Activated CD4-positive, alpha-beta T cell treated with anti-CD3 and anti-CD28 coated beads, Interleukin-2, amount 50 U/mL, for 48 hours (primary cell): Measurements from ENCODE around the gene FJX1.

Source experiments
- DNase-seq, 2 experiments: peaks; one replicate each; pipeline ENCODE4 v3.0.0-alpha.2; 2020

The FJX1 gene

GRCh38 chr11:35608502-35608901 is 9.8 kb upstream of the FJX1 start:
- DNase-seq, result no peak

DNA sequence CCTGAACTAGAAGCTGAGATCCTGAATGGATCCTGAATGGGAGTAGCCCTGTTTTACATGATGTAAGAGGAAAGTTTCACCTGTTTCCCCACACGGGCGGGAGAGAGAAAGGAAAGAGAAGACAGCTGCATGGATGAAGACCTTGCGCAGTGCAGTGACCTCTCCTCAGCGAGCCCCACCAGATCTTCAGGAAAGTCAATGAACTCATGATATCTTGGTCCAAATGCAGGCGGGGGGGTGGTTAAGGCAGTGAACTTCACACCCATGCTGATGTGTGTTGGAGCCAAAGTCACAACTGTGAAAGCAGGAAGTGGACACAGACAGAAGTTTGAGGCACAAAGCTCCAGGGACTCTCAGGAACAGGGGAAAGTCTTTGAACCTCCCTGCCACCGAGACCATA is 8.6 kb upstream of the FJX1 start:
- DNase-seq, result no peak

GRCh38 chr11:35610631-35611030 is 7.6 kb upstream of the FJX1 start:
- no peak for DNase-seq

DNA sequence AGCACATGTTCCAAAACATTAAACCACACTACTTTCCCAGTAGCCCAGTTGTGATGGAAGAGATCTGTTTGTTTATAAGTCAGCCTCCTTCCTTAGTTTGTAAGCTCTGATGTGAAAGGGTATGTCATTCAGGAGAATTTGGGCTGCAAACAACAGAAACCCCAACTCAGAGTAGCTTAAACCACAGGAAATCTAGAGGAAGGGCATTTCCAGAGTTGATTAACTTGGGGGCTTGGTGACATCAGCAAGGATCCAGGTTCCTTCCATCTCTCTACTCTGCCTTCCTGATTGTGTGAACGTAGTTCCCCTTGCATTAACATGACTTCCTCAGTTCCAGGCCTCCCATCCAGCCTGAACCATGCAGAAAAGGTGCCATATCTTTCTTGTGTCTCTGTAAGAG is 6.5 kb upstream of the FJX1 start:
- no peak for DNase-seq

- DNase-seq, result no peak
Measured at GRCh38 chr11:35614939-35615569, 3.2 kb upstream of the FJX1 start.

DNA sequence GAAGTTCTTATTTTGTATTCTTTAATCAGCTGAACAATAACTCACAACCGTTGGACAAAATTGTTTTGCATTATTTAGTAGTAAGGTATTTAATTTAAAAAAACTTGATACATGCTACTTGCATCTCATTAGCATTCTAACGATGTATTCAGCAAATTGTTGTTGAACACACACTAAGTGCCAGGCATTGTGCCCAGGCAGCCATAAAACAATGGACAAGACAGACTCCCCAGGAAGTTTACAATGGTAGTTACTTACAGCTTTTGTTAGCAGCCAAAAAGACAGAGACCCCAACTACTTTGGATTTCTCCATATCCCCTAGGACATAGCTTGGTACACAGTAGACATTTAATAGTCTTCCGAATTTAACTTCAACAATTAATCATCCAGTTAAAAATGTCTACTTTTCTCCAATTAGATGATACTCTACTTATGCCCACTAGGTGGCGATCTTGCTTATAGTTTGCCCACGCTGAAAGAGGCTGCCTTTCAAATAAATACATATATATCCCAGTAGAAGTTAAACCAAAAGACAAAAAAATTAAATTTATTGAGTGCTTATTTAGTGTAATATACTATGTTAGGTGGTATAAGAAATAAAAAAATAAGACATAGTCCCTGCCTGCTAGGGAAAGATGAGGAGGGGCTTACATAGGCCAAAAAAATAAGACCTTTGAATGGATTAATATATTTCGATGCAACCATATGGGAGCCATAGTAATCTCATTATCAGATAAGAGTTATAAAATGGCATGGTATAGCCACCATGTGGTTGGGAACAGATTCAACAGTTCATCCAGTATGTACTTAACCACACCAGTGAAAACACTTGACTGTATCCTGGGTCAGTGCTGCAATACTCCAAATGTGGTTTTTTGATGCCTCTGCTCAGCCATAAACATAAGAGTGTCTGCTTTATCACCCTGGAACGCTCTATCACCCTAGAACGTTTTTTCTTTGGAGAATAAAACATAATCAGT is 2.0 kb upstream of the FJX1 start:
- no peak for DNase-seq

DNA sequence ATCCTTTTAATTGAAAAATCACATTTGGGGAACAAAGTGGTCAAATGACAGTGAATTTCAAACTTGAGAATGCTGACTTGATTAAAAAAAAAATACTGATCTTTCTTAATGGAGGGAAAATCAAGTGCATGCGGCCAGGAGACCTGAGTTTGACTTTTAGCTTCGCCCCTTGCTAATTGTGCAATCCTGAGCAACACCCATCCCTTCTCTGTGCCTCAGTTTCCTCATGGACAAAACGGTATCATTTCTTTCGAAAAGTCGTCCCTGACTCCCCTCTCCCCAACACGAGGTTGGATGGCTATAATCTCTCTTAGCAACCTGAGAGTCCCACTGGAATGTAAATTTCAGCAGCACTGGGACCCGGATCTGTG is 959 bp upstream of the FJX1 start:
- no peak for DNase-seq

DNA sequence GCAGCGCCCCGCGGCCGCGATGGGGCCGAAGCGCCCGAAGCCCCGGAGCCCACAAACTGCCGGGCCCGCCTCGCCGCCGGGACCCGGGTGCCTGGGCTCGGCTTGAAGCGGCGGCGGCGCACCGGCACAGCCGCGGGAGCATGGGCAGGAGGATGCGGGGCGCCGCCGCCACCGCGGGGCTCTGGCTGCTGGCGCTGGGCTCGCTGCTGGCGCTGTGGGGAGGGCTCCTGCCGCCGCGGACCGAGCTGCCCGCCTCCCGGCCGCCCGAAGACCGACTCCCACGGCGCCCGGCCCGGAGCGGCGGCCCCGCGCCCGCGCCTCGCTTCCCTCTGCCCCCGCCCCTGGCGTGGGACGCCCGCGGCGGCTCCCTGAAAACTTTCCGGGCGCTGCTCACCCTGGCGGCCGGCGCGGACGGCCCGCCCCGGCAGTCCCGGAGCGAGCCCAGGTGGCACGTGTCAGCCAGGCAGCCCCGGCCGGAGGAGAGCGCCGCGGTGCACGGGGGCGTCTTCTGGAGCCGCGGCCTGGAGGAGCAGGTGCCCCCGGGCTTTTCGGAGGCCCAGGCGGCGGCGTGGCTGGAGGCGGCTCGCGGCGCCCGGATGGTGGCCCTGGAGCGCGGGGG is 346 bp downstream of the FJX1 start:
- DNase-seq, result peak; percentile 24 to 35

DNA sequence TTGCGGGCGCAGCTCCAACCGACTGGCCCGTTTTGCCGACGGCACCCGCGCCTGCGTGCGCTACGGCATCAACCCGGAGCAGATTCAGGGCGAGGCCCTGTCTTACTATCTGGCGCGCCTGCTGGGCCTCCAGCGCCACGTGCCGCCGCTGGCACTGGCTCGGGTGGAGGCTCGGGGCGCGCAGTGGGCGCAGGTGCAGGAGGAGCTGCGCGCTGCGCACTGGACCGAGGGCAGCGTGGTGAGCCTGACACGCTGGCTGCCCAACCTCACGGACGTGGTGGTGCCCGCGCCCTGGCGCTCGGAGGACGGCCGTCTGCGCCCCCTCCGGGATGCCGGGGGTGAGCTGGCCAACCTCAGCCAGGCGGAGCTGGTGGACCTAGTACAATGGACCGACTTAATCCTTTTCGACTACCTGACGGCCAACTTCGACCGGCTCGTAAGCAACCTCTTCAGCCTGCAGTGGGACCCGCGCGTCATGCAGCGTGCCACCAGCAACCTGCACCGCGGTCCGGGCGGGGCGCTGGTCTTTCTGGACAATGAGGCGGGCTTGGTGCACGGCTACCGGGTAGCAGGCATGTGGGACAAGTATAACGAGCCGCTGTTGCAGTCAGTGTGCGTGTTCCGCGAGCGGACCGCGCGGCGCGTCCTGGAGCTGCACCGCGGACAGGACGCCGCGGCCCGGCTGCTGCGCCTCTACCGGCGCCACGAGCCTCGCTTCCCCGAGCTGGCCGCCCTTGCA is 1.0 kb downstream of the FJX1 start:
- DNase-seq, result peak; percentile 19 to 29

DNA sequence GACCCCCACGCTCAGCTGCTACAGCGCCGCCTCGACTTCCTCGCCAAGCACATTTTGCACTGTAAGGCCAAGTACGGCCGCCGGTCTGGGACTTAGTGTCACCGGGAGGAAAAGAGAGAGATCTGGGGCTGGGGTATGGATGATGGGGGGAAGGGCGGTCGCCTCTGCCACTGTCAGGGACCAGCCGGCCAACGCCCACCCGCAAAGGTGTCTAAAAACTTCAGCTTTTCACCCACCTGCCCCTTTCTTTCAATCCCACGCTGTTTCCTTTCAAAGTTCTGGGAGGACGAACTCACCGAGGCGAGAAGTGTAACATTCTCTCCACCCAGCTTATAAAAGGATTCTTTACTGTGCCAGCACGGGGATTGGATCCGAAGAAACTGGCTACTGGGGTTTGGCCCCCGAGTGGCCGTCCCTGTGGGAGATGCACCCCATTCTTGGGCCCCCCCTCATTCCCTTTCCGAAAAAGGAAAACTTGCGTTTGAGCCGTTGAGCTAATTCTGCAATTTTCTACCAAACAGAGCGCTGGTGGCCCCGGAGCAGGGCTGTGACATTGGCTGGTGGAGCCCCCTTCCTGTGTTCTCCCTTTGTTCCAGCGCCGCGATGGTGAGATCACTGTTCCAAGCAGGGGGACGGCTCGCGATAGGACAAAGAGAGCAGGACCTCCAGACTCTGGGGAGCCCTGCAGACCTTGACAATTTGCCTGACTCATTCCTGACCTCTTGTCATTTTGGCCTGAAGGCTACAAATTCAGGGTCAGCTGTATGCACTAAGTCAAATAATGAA is 1.8 kb downstream of the FJX1 start:
- DNase-seq, result peak in 1 of 2 experiments; percentile 6

- DNase-seq, result no peak
Measured at GRCh38 chr11:35620795-35621194, 2.5 kb downstream of the FJX1 start.

- DNase-seq, result no peak
Measured at GRCh38 chr11:35621620-35622019, 3.4 kb downstream of the FJX1 start.

- no peak for DNase-seq
Measured at GRCh38 chr11:35622070-35622469, 3.8 kb downstream of the FJX1 start.

- no peak for DNase-seq
Measured at GRCh38 chr11:35623621-35624168, 5.4 kb downstream of the FJX1 start.

GRCh38 chr11:35624316-35624715 is 6.1 kb downstream of the FJX1 start:
- DNase-seq, result no peak

DNA sequence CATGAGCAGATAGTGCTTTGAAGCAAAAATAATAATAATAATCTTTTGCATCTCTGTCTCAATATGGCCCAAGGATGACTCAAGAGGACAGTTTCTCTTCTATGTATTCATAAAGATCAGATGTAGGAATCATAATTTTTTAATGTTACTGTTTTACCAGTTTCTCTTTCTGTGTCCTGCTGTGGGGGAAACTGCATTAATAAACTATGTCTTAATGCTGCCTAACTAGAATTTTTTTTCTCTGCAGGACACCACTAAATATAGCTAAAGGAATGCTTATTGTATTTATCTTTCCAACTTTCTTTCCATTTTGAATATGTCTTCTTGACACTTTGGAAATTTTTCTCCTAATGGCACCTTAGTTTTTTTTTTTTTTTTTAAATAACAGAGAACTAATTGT is 6.5 kb downstream of the FJX1 start:
- no peak for DNase-seq

DNA sequence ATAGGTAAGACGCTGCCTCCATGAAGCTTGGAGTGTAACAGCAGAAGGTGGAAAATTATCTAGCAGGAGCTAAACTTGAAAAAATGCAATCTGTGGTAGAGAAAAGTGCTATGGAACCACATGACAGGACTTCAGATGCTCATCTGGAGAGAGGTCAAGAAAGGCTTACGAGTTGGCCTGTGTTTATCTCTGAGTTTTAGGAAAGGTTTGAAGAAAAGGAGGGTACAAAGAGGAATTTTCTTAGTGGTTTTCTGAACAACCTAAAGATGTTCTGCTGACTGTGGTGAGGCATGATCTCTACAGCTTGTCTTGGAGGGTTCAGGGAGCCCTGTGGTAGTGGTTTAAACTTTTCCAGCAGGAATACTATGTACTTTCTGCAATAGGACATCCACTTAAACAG is 8.2 kb downstream of the FJX1 start:
- no peak for DNase-seq

DNA sequence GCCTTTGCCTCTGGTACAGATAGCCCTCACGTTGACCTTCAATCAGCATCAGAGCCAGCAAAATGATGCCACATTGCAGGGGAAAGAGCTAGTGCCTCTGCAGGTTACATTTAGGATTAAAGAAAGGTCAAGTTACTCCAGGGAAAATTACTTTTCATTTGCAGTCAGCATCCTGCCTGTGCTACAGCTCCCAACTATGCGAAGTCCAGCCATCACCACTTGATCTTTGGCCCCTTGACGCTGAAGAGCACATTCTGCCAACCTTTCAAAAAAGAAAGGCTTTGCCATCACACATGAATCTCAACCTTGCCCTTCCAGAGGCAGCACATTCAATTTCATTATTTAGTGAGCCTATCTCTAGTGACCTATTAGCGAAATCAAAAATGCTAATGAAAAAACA is 11.3 kb downstream of the FJX1 start:
- DNase-seq, result no peak

DNA sequence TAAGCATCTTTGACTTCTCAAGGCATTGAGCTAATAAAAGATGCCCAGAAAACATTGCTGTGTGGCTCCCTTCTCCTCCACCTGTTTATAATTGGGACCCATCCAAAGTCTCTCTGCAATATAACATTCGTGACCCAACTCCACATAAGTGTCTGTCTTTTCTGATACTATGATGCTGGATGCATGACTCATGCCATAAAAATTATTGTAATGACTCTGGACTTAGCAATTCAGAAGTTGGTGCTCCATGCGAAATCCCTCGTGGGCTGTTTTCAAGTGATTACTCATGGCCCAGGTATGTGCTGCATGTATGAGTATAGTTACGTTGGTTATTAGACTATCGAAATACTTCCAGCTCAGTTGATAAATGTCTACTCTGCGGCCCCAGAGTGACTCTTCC is 11.7 kb downstream of the FJX1 start:
- DNase-seq, result no peak

- no peak for DNase-seq
Measured at GRCh38 chr11:35631891-35632290, 13.6 kb downstream of the FJX1 start.

DNA sequence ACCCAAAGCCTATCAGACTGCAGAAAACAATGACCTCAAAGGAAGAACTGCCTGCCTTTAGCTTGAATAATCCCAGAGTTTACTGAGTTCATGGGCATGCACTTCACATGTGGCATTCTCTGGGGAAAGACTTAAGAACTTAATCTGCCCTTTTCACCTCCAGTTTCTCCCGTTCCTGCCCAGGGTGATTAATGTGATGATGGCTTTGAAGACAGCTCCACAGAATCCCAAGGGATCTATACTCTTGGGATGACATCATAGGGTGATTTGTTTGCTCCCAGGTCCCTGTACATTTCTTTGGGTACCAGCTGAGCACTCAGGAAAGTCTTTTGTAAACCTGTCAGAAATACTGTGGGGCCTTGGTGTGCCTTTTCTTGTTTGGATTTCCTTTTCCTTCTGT is 14.0 kb downstream of the FJX1 start:
- DNase-seq, result no peak

- no peak for DNase-seq
Measured at GRCh38 chr11:35633827-35634423, 15.7 kb downstream of the FJX1 start.
